Measurements from ENCODE around the gene DZANK1.

- TF ChIP-seq CTCF (IDR thresholded peaks at IDR 0.05; ENCODE audit: extremely low read depth in 1 of 2, insufficient read depth in 1 of 2, low read depth in 1 of 2, low read length in 2 of 2) (no peak), EZH2 (IDR thresholded peaks at IDR 0.05; ENCODE audit: borderline replicate concordance, low read depth, low read length, severe bottlenecking) (no peak), POLR2A (IDR thresholded peaks at IDR 0.05; ENCODE audit: low read depth, low read length) (no peak), JUN (IDR thresholded peaks at IDR 0.05; ENCODE audit: borderline replicate concordance, insufficient read depth, insufficient read length, low read depth) (no peak)
Measured at GRCh38 chr20:18430172-18430826, 36.5 kb downstream of the DZANK1 start.
